AG04450 (cell line): ENCODE results near the gene SPEN. TPM values are rescaled to one million over a fixed set of nuclear protein-coding genes. Genes with fewer than 3 reads are reported as not detected.

Experiments used
- CTCF ChIA-PET: fragments of 300-600, 350-600 bp; formaldehyde crosslinking; extraction: SDS; loops from one replicate; lab custom pipeline; 2022; ENCODE audit warnings: antibody characterized with exemption, inconsistent platforms; lab: Charles Lee
- POLR2A ChIA-PET: fragments of 350-600 bp; formaldehyde crosslinking; extraction: SDS; loops from one replicate; lab custom pipeline; 2021; ENCODE audit warnings: antibody characterized with exemption, inconsistent platforms; lab: Yijun Ruan, JAX
- DNase-seq: peaks from one replicate; pipeline ENCODE4 v3.0.0-alpha.2; 2011; ENCODE audit warnings: low read depth, low spot score
- H3K27ac ChIP-seq: one replicate; pipeline ENCODE4 v1.5.1; 2012; ENCODE audit warnings: low read depth, low read length, control low read depth
- H3K27me3 ChIP-seq: one replicate; pipeline ENCODE4 v1.6.0; 2012; ENCODE audit warnings: low read length; ENCODE audit not compliant: control insufficient read depth, insufficient read depth
- H3K4me3 ChIP-seq: 2 replicates; pipeline ENCODE4 v1.5.1; 2011; ENCODE audit warnings: mild to moderate bottlenecking, low read depth, low read length, control low read depth
- H3K9me3 ChIP-seq: 2 replicates; pipeline ENCODE4 v1.5.1; 2012; ENCODE audit warnings: low read length; ENCODE audit not compliant: control insufficient read depth, insufficient read depth
- polyA plus RNA-seq: library from polyadenylated mRNA; depleted of rRNA; stranded (reverse); fragments of >200 nt; gene quantifications from 2 replicates; pipeline ENCODE4 v1.2.3, GENCODE V29; 2011
- TF ChIP-seq, protein P1 (sequence below): IDR thresholded peaks from 2 replicates; pipeline ENCODE4 v1.5.1; 2011; ENCODE audit warnings: low read depth, low read length, control low read depth, inconsistent platforms

The SPEN gene
- polyA plus RNA-seq, 1 experiment, result 5.2 TPM

- no peak for DNase-seq
- Histone ChIP-seq H3K4me3 (no peak overlapping the region), H3K9me3 (no peaks in the 10 kb centered on the region; the same call in 1 of the 2 replicates), H3K27me3 (no peaks in the 10 kb centered on the region), H3K27ac (no peak overlapping the region)
- CTCF ChIA-PET, result no interaction called here
- TF ChIP-seq, protein P1, sequence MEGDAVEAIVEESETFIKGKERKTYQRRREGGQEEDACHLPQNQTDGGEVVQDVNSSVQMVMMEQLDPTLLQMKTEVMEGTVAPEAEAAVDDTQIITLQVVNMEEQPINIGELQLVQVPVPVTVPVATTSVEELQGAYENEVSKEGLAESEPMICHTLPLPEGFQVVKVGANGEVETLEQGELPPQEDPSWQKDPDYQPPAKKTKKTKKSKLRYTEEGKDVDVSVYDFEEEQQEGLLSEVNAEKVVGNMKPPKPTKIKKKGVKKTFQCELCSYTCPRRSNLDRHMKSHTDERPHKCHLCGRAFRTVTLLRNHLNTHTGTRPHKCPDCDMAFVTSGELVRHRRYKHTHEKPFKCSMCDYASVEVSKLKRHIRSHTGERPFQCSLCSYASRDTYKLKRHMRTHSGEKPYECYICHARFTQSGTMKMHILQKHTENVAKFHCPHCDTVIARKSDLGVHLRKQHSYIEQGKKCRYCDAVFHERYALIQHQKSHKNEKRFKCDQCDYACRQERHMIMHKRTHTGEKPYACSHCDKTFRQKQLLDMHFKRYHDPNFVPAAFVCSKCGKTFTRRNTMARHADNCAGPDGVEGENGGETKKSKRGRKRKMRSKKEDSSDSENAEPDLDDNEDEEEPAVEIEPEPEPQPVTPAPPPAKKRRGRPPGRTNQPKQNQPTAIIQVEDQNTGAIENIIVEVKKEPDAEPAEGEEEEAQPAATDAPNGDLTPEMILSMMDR, result no peak
- POLR2A ChIA-PET, result no interaction called here
Measured at GRCh38 chr1:15946571-15947381, 99.3 kb downstream of the SPEN start.

DNA sequence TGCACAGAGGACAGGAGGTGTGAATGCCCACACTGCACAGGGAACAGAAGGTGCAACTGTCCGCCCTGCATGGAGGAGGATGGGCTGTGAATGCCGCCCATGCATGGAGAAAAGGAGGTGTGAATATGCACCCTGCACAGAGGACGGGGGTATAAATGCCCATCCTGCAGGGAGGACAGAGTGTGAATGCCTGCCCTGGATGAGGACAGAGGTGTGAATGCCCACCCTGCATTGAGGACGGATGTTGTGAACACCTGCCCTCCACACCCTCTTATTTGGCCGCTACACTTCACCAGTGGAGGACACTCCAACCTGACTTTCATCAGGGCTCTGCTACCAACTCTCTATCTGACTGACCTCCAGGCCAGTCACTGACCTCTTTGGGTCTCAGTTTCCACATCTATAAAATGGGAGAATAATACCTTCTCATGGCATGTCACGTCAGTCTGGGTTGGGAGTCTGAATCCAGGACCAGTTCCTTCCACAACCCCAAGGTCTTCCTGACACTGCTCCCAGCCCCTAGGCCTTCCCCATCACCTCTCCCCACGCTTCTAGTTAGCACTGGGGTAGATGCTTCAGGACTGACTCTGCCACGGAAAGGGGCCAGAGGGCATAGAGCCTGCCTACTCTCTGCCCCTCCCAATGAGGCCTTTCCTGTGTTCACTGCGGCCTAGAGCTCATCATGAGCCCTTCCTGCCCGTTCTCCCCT, 100.0 kb downstream of the SPEN start:
- CTCF ChIA-PET, result no interaction called here
- no peaks in the 10 kb centered on the region for H3K27me3 ChIP-seq
- TF ChIP-seq, protein P1, result no peak
- POLR2A ChIA-PET, result interaction anchor here (2.2 kb wide), 1 partner anchor 99 kb away, joined by 5 read pairs; no protein-coding TSS in a partner anchor
- no peak for DNase-seq
- no peaks in the 10 kb centered on the region; the same call in 1 of the 2 replicates for H3K9me3 ChIP-seq
- no peak overlapping the region for H3K27ac ChIP-seq
- no peak overlapping the region for H3K4me3 ChIP-seq

- DNase-seq, result no peak
- no peaks in the 10 kb centered on the region for H3K27me3 ChIP-seq
- CTCF ChIA-PET, result no interaction called here
- TF ChIP-seq, protein P1, result no peak
- peak overlapping the region; percentile 0 for H3K27ac ChIP-seq
- H3K4me3 ChIP-seq, result no peak overlapping the region
- POLR2A ChIA-PET, result interaction anchor here (2.2 kb wide), 1 partner anchor 99 kb away, joined by 5 read pairs; no protein-coding TSS in a partner anchor
- H3K9me3 ChIP-seq, result no peaks in the 10 kb centered on the region; the same call in 1 of the 2 replicates
Measured at GRCh38 chr1:15948091-15948591, 100.6 kb downstream of the SPEN start.

GRCh38 chr1:15948595-15949452, 101.3 kb downstream of the SPEN start:
- H3K4me3 ChIP-seq, result peak overlapping the region; percentile 48; the same call in 1 of the 2 replicates

More at GRCh38 chr1:15948595-15949452, 101.3 kb downstream of the SPEN start:
- Histone ChIP-seq H3K9me3 (no peaks in the 10 kb centered on the region; the same call in 1 of the 2 replicates), H3K27ac (peak overlapping the region; percentile 100), H3K27me3 (no peaks in the 10 kb centered on the region)
- ChIA-PET CTCF (no interaction called here), POLR2A (interaction anchor here (0.9 to 2.2 kb wide), 2 partner anchors 99 to 100 kb away, joined by 4 to 5 read pairs; no protein-coding TSS in a partner anchor)
- TF ChIP-seq, protein P1, result no peak
- DNase-seq, result peak; percentile 74
